HG03460 (cell line): ENCODE data around the gene PTDSS2.
"Not testable (repeated sequence)": the region's sequence is repeated elsewhere in the genome, so short reads cannot be mapped to it uniquely, and the experiment has no call there.

Experiments
- ATAC-seq: cut with Tn5 transposase; IDR thresholded peaks from one replicate; pipeline ENCODE4 v1.9.1; 2021; ENCODE audit not compliant: unreplicated experiment

Gene PTDSS2

GRCh38 chr11:429931-430456, 20.1 kb upstream of the PTDSS2 start:
- ATAC-seq, result no peak

GRCh38 chr11:431921-432320, 18.2 kb upstream of the PTDSS2 start:
- ATAC-seq, result no peak

GRCh38 chr11:432501-433100, 17.5 kb upstream of the PTDSS2 start:
- ATAC-seq, result no peak

GRCh38 chr11:433111-433510, 17.0 kb upstream of the PTDSS2 start:
- no peak for ATAC-seq

GRCh38 chr11:433641-434040, 16.4 kb upstream of the PTDSS2 start:
- ATAC-seq, result no peak

GRCh38 chr11:434496-434895, 15.6 kb upstream of the PTDSS2 start:
- ATAC-seq, result no peak

- not testable (repeated sequence) for ATAC-seq
These were observed 14.9 kb upstream of the PTDSS2 start for GRCh38 chr11:434999-435740.

- no peak for ATAC-seq
These were observed 12.7 kb upstream of the PTDSS2 start for GRCh38 chr11:437228-437870.

GRCh38 chr11:438101-438844, 11.8 kb upstream of the PTDSS2 start:
- no peak for ATAC-seq

- no peak for ATAC-seq
These were observed 10.6 kb upstream of the PTDSS2 start for GRCh38 chr11:439315-440064.

GRCh38 chr11:440065-441042, 9.7 kb upstream of the PTDSS2 start:
- no peak for ATAC-seq

GRCh38 chr11:441043-441417, 9.0 kb upstream of the PTDSS2 start:
- no peak for ATAC-seq

GRCh38 chr11:441418-442274, 8.4 kb upstream of the PTDSS2 start, which contains the start of gene ANO9:
ANO9 (minus strand) TSS chr11:442011; CDS start chr11:441926, 85 bp downstream.
- peak; percentile 78 for ATAC-seq

GRCh38 chr11:442611-443081, 7.4 kb upstream of the PTDSS2 start:
- ATAC-seq, result no peak

- ATAC-seq, result no peak
These were observed 6.4 kb upstream of the PTDSS2 start for GRCh38 chr11:443542-444199.

- no peak for ATAC-seq
These were observed 5.5 kb upstream of the PTDSS2 start for GRCh38 chr11:444396-445144.
